Natural killer cell treated with Interleukin-12 subunit alpha and Interleukin-12 subunit beta and Interleukin-15 and Interleukin-18, amount 100 ng/mL, for 72 hours (primary cell): Measurements from ENCODE around the gene MAML1. TPM values are rescaled to one million over a fixed set of nuclear protein-coding genes. Genes with fewer than 3 reads are reported as not detected.

ENCODE experiments used
- ATAC-seq, 2 donors: fragments of 150-1000 bp; cut with Tn5 transposase in 1 of 2; sonication (Bioruptor Pico), chemical (Tn5 transposase) in 1 of 2; 2 replicates each; pipeline ENCODE4 v1.10.0; 2021
- DNase-seq: peaks from one replicate; pipeline ENCODE4 v3.0.0; 2022; ENCODE audit warnings: low spot score
- H3K27ac Mint-ChIP-seq, 2 donors: 1 replicate in 1 of 2; 2 replicates in 1 of 2; pipeline ENCODE4 v1.8.0; 2022; ENCODE audit warnings: mixed read lengths in 2 of 2, mild to moderate bottlenecking in 1 of 2, moderate library complexity in 1 of 2
- H3K27me3 Mint-ChIP-seq, 2 donors: 1 replicate in 1 of 2; 2 replicates in 1 of 2; pipeline ENCODE4 v1.8.0; 2022; ENCODE audit warnings: mixed read lengths in 2 of 2
- H3K36me3 Mint-ChIP-seq: one replicate; pipeline ENCODE4 v1.8.0; 2022; ENCODE audit warnings: mixed read lengths
- H3K4me1 Mint-ChIP-seq, 2 donors: 1 replicate in 1 of 2; 2 replicates in 1 of 2; pipeline ENCODE4 v1.8.0; 2022; ENCODE audit warnings: low read depth in 2 of 2, mixed read lengths in 2 of 2, mild to moderate bottlenecking in 1 of 2
- H3K4me3 Mint-ChIP-seq: one replicate; pipeline ENCODE4 v1.8.0; 2022; ENCODE audit warnings: mixed read lengths
- H3K9me3 Mint-ChIP-seq: 2 replicates; pipeline ENCODE4 v1.8.0; 2022; ENCODE audit warnings: mixed read lengths
- total RNA-seq, 2 donors: library from RNA; stranded (reverse); gene quantifications; one replicate each; pipeline ENCODE4 v1.2.3, GENCODE V29; 2022

Gene MAML1
- total RNA-seq, 2 donors from 2014 or later: 31.4 to 41.1 TPM

DNA sequence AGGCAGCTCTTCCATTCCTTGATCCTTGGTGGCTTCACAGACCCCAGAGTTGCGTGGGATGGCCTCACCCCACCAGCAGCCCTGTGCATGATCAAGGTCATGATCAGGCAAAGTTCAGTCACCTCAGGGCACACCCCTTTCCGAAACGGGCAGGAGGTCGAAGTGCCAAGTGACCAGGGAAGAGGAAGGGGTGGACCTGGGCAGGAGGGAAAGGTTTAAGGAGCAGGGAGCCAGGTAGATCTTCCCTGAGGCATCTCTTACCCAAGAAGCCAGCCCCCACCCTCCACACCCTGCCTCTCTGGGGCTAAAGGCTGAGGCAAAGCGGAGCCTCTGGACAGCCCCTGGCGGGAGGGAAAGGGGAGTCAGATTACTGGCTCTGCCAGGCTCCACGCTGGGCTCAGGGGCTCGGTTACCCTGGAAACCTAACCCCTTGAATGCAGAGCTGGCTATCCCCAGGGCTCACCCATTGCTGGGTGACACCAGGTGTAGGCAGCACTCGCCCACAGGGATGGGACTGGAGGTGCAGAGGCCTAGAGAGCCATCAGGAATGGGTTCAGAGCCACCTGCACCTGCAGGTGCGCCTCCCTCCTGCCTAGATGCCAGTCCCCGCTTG is 70.4 kb downstream of the MAML1 start:
- no peaks in the 10 kb centered on the region for H3K9me3 Mint-ChIP-seq
- no peak overlapping the region for H3K27ac Mint-ChIP-seq

DNA sequence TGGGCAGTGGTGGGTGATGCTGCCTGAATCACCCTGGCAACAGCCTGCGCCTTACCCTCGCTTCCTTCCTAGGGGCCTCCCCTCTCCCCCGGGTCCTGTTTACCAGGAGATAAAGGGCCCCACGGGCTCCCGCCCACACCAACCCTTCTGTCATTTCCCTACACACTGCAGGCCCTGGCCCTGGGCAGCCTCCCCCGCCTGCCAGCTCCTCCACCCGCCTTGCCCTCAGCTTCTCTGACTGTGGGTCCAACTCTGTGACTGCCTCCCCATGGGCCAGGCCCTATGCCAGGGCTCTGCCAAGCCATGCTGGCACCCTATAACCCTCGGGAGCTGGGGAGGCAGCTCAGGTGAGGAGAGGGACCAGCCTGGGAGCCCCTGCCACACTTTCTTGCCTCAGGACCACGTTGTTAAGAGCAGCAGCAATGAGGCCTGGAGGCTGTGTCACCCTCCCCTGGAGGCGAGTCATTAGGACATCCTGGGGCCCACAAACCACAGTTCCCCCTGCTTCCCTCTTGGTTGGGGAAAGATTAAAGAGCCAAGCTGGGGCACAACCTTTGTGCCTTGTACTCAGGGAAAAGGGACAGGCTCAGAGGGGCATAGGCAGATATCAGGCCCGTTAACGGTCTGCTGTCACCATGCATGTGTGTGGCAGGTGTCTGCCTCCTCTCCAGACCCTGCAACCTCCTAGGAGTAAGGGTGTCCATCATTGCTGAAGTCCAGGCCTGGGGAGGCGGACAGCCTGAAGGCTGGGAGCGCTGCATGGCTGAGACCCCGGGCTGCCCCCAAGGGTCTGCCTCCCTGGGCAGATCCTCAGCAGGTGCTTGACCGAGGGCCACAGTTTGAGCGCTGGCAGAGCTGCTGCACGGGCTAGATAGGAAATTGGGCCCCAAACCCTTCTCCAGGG is 71.3 kb downstream of the MAML1 start:
- no peak for ATAC-seq
- DNase-seq: no peak
- no peaks in the 10 kb centered on the region for H3K9me3 Mint-ChIP-seq

More for the DNA sequence above, 70.4 kb downstream of the MAML1 start:
- no peak overlapping the region for H3K4me3 Mint-ChIP-seq
- H3K27me3 Mint-ChIP-seq: no peaks in the 10 kb centered on the region
- no peak for DNase-seq
- H3K36me3 Mint-ChIP-seq: no peaks in the 10 kb centered on the region
- ATAC-seq: no peak
- H3K4me1 Mint-ChIP-seq: peaks cover 21 to 24% of the 10 kb centered on the region in 2 donors

DNA sequence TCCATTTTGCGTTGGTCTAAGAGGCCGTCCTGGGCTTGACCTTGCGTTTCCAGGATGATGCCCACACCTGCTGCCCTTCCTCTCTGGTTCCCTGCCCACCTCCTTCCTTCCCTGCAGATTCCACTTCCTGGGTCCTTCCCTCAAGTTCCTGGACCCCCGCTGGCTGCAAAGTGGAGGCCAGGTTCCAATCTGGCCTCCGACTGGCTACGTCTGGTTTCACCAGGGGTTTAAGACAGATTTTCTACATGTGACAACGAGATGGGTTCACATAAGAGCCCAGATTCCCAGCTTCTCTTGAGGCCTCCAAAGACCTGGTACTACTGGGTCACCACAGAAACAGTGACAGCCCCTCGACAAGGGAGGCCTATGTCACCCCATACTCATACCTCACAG is 71.9 kb downstream of the MAML1 start:
- peak overlapping the region; percentile 78 for H3K4me3 Mint-ChIP-seq
- H3K36me3 Mint-ChIP-seq: no peaks in the 10 kb centered on the region
- ATAC-seq (no peak), DNase-seq (no peak)
- H3K4me1 Mint-ChIP-seq: peaks cover 21 to 24% of the 10 kb centered on the region in 2 donors
- no peak overlapping the region for H3K27ac Mint-ChIP-seq
- H3K27me3 Mint-ChIP-seq: no peaks in the 10 kb centered on the region
- H3K9me3 Mint-ChIP-seq: no peaks in the 10 kb centered on the region

More for the DNA sequence above, 71.3 kb downstream of the MAML1 start:
- Mint-ChIP-seq H3K27me3 (no peaks in the 10 kb centered on the region), H3K4me1 (peaks cover 21 to 24% of the 10 kb centered on the region in 2 donors), H3K36me3 (no peaks in the 10 kb centered on the region), H3K27ac (peak overlapping the region; percentile 44 to 71), H3K4me3 (peak overlapping the region; percentile 78)

DNA sequence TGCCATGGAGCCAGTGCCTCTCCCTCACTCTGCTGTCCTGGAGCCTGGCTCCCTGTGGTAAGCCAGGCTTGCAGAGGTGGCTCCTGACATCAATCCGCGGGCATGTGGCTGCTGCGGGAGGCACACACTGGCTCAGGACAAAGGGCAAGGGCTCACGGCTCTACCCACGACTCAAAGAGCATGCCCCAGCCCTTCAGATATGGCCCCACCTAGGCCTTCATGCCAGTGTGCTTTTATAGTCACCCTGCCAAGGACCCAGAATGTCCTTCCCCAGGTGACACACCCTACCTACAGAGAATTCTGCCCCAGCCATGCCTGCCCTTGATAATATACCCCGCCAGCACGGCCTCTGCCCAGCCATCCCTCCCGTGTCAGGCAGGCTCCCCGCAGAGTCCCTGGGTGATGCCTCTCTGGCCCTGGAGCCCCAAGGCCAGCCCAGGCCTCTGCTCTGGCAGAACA is 72.5 kb downstream of the MAML1 start:
- Mint-ChIP-seq H3K4me1 (peaks cover 21 to 24% of the 10 kb centered on the region in 2 donors), H3K36me3 (no peaks in the 10 kb centered on the region), H3K4me3 (peak overlapping the region; percentile 78), H3K27ac (peak overlapping the region; percentile 31 to 70), H3K27me3 (no peaks in the 10 kb centered on the region), H3K9me3 (no peaks in the 10 kb centered on the region)
- ATAC-seq: no peak
- DNase-seq: no peak

DNA sequence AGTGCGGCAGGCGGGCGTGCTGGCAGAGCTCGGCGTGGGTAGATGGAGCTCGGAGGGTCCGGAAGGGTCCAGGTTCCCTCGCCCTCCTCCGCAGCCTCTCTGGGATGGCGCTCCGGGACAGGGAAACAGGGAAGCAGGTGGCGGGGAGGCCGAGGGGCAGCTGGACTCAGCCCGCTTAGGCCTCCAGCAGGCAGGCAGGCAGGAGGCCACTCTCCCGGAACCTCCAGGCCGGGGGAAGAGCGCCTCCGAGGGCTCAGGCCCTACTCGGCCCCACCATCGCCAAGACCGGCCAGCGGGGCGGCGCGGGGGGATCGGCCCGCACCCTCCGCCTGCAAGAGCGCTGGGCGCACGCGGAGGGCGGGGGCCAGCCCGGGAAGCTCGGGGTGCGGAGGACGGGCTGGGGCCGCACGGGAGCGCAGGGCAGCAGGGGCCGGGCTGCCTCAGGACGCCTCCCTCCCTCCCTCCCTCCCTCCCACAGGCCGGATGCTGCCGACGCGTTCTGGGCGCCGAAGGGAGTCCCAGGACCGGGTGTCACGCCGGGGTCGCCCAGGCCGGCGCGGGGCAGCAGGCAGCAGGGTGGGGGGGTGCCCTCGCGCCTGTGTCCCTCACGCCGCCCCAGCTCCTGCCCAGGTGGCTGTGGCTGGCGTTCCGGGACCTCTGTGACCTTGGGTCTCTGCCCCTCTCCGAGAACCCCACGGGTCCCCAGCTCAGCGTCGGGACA is 73.1 kb downstream of the MAML1 start:
- Mint-ChIP-seq H3K27me3 (no peaks in the 10 kb centered on the region), H3K36me3 (no peaks in the 10 kb centered on the region), H3K9me3 (no peaks in the 10 kb centered on the region), H3K4me3 (peak overlapping the region; percentile 78), H3K27ac (peak overlapping the region; percentile 31 to 70), H3K4me1 (peaks cover 21 to 24% of the 10 kb centered on the region in 2 donors)
- ATAC-seq (peak; percentile 59 to 68), DNase-seq (peak; percentile 71)

DNA sequence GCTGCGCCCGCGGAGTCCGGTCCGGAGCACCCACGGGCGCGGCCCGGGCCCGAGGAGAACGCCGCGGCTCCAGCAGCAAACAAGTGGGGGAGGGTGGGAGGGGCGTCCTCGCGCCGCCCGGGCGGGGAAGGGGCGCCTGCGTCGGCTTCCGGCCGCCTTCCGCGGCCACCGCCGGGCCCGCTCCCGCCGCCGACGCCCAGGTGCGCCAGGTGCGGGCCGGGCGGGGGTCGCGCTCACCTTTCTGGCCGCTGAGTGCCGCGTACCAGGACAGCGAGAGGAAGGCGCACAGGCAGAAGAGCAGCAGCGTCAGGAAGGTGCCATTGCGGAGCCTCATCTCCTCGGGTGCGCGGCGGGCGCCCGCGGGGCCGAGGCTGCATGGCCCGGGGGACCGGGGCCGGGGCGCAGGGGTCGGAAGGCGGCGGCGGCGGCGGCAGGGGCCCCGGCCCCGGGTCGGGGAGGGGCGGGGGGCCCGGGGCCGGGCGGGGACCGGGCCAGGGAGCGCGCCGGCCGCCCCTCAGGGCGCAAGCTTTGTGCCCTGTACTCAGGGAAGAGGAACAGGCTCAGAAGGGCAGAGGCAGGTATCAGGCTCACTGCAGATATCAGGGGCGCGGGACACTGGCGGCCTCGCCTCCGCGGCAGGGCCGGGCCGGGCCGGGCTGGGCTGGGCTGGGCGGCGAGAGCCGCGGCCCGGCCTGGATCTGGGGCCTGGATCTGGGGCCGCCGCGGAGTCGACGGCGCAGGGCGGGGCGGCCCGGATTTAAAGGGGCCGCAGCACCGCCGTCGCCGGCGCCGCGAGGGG is 73.8 kb downstream of the MAML1 start, which contains the start of gene MGAT4B:
TSS of gene MGAT4B (minus strand) at position 617 of the 799 bp plus-strand sequence. CDS start at position 334, 283 bp downstream.
- H3K27me3 Mint-ChIP-seq: no peaks in the 10 kb centered on the region
- peaks cover 21 to 24% of the 10 kb centered on the region in 2 donors for H3K4me1 Mint-ChIP-seq
- ATAC-seq (peak; percentile 88 to 90), DNase-seq (peak; percentile 75)
- peak within 1 kb of the TSS; percentile 80 for H3K4me3 Mint-ChIP-seq
- no peaks in the 10 kb centered on the region for H3K9me3 Mint-ChIP-seq
- no peak within 1 kb of the TSS for H3K27ac Mint-ChIP-seq
- H3K36me3 Mint-ChIP-seq: no peaks in the 10 kb centered on the region

DNA sequence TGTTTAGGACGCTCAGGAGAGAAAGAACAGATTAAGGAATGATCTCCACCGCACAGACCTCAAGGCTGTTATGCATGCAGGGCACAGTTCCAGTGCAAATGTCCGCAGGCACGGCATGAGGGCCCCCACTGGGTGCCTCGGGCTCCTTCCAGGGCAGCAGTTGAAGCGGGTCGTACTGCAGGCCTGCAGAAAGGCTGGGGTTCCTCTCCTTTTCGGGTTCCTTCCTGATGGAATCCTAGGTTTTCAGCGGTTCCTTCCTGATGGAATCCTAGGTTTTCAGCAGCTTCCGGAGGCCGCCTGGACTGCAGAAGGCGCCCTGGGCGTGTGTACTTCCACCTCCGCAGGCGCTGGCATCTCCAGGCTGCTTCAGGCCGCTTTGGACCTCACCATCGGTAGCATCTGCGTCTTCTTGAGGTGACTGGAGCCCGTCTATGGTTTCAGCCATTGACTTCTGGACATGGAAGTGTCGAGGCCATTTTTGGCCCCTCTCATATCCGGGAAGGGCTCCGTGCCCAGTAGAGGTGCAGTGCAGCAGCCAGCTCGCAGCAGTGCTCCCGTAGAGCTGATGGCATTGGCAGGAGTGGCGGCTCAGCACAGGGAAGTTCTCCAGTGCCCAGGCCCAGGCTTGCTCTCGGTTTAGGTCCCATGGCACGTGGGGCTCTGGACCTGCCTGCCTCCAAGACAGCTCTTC is 79.7 kb downstream of the MAML1 start:
- Mint-ChIP-seq H3K9me3 (no peaks in the 10 kb centered on the region), H3K4me1 (peaks cover 1 to 3% of the 10 kb centered on the region in 2 donors), H3K27ac (no peak overlapping the region), H3K4me3 (no peak overlapping the region), H3K27me3 (no peaks in the 10 kb centered on the region), H3K36me3 (no peaks in the 10 kb centered on the region)
- ATAC-seq (no peak), DNase-seq (no peak)

DNA sequence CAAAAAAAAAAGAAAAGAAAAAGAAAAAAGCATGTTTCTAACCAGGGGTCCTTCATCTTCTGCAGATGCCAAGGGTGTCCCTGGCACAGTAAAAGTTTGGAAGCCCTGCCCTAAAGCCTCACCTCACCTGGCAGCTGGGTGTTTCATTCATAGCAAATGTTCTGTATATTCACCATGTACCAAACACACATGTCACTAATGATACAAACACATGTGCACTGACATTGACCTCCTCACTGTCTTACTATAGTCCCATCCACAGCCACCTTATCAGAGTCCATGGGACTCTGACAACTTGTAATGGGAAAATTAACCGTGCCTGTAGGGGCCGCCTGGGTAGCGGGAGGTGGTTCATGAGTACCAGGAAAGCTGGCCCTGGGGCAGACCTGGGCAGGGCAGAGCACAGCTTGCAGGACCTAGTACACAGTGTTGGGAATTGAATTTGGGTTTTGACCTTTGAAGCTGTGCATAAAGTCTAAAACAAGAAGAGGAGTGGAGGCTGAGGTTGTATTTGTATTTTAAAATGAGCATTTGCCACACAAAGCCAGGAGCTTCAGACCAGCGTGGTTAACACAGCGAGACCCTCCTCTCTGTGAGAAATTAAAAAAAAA is 80.5 kb downstream of the MAML1 start:
- ATAC-seq: no peak

DNA sequence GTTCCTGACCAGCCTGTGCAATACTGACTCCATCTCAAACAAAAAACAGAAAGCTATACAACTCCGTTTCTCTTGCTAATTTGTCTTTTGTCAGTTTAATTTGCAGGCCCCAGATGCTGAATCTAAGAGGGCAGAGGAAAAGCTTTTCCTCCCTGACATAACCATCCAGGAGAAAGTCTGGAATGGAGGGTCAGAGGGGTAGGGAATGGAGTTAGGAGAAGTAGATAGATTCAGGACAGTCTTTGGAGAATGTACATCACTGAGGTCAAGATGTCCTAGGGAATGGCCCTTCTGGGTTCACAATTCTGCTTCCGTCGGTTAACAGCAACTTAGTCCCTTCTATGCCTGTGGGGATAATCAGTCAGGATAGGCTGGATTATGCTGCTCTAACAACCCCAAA is 81.5 kb downstream of the MAML1 start:
- DNase-seq (no peak), ATAC-seq (no peak)
- Mint-ChIP-seq H3K27me3 (no peaks in the 10 kb centered on the region), H3K4me3 (no peak overlapping the region), H3K9me3 (no peaks in the 10 kb centered on the region), H3K4me1 (peaks cover 13 to 15% of the 10 kb centered on the region in 2 donors), H3K27ac (no peak overlapping the region), H3K36me3 (no peaks in the 10 kb centered on the region)

More for the DNA sequence above, 80.5 kb downstream of the MAML1 start:
- Mint-ChIP-seq H3K4me3 (no peak overlapping the region), H3K4me1 (peaks cover 8 to 9% of the 10 kb centered on the region in 2 donors), H3K27ac (no peak overlapping the region), H3K9me3 (no peaks in the 10 kb centered on the region), H3K36me3 (no peaks in the 10 kb centered on the region), H3K27me3 (no peaks in the 10 kb centered on the region)
- DNase-seq: no peak

DNA sequence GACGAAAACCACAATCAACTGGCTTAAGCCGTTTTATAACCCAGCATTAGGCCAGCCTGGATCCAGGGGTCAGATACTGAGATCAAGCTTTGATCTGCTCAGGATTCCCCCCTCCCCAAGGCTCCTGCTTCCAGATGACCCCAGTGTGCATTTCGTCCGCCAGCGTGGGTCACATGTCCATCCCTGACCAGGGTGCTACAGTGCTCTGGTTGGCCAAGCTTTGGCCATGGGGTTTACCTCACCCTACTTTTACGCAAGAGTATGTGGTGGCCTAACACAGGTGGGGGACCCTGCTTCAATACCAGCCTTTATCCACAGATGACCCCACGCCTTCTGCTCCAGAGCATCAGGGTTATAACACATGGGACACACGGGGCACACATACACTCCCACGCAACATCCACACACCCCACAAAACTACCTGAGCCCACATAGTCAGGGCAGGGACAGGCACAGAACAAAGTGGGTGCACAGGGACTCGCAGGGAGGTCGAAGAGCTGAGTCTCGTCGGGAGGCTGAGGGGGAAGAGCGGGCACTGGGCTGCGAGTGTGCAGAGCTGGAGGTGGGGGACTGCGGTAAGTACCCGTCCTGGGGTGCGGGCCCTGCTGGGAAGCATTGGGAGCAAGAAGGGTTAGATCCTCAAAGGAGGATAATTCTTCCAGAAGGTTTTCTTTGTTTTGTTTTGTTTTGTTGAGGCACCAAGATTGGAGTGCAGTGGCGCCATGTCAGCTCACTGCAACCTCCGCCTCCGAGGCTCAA is 83.0 kb downstream of the MAML1 start:
- Mint-ChIP-seq H3K36me3 (no peaks in the 10 kb centered on the region), H3K4me1 (peaks cover 21 to 25% of the 10 kb centered on the region in 2 donors), H3K27ac (peak overlapping the region in 1 of 2 donors; percentile 71), H3K27me3 (no peaks in the 10 kb centered on the region), H3K9me3 (no peaks in the 10 kb centered on the region), H3K4me3 (peak overlapping the region; percentile 67)
- ATAC-seq (no peak), DNase-seq (no peak)

DNA sequence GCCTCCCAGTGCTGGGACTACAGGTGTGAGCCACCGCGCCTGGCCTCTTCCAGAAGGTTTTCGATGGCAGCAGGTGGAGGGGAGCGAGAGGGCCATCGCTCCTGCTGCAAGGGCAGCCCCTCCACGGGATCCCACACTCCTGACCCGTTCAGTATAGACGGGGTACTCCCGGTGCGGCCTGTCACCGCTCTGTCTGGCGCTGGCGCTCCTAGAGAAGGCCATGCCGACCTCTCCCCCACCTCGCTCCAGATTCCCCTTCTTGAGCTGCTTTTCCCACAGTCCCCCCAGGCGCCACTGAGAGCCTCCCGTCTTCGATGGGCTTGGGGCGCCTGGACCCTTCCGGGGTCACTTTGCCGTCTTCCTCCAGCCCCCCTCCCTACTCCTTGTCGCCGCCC is 83.8 kb downstream of the MAML1 start:
- ATAC-seq: no peak
- no peak for DNase-seq
- H3K27ac Mint-ChIP-seq: no peak overlapping the region
- H3K9me3 Mint-ChIP-seq: no peaks in the 10 kb centered on the region
- no peaks in the 10 kb centered on the region for H3K36me3 Mint-ChIP-seq
- H3K4me1 Mint-ChIP-seq: peaks cover 22 to 25% of the 10 kb centered on the region in 2 donors
- no peaks in the 10 kb centered on the region for H3K27me3 Mint-ChIP-seq
- no peak overlapping the region for H3K4me3 Mint-ChIP-seq
